ENCODE results near the gene NTHL1. TPM values are rescaled to one million over a fixed set of nuclear protein-coding genes. Genes with fewer than 3 reads are reported as not detected.

The NTHL1 gene
- total and polyA plus RNA-seq, 2 experiments from 2014 or later = 84.6 to 87.9 TPM

DNA sequence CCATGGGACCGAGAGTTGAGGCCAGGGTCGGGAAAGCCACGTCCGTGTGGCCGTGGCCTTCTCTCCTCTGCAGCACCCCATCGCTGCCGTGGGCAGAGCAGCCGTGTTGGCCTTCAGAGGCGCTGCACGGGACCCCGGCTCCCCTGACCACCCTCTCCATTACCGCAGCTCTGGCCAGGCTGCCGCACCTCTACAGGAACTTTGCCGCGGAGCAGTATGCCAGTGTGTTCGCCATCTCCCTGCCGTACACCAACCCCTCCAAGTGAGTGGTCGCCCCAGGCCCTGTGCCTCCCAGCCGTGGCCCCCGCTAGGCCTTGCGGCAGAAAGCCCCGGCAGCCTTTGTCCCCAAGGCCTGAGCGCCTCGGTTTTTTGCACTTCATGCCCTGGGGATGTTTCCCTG, 28.0 kb upstream of the NTHL1 start (continued):
- TF ChIP-seq, protein P1, sequence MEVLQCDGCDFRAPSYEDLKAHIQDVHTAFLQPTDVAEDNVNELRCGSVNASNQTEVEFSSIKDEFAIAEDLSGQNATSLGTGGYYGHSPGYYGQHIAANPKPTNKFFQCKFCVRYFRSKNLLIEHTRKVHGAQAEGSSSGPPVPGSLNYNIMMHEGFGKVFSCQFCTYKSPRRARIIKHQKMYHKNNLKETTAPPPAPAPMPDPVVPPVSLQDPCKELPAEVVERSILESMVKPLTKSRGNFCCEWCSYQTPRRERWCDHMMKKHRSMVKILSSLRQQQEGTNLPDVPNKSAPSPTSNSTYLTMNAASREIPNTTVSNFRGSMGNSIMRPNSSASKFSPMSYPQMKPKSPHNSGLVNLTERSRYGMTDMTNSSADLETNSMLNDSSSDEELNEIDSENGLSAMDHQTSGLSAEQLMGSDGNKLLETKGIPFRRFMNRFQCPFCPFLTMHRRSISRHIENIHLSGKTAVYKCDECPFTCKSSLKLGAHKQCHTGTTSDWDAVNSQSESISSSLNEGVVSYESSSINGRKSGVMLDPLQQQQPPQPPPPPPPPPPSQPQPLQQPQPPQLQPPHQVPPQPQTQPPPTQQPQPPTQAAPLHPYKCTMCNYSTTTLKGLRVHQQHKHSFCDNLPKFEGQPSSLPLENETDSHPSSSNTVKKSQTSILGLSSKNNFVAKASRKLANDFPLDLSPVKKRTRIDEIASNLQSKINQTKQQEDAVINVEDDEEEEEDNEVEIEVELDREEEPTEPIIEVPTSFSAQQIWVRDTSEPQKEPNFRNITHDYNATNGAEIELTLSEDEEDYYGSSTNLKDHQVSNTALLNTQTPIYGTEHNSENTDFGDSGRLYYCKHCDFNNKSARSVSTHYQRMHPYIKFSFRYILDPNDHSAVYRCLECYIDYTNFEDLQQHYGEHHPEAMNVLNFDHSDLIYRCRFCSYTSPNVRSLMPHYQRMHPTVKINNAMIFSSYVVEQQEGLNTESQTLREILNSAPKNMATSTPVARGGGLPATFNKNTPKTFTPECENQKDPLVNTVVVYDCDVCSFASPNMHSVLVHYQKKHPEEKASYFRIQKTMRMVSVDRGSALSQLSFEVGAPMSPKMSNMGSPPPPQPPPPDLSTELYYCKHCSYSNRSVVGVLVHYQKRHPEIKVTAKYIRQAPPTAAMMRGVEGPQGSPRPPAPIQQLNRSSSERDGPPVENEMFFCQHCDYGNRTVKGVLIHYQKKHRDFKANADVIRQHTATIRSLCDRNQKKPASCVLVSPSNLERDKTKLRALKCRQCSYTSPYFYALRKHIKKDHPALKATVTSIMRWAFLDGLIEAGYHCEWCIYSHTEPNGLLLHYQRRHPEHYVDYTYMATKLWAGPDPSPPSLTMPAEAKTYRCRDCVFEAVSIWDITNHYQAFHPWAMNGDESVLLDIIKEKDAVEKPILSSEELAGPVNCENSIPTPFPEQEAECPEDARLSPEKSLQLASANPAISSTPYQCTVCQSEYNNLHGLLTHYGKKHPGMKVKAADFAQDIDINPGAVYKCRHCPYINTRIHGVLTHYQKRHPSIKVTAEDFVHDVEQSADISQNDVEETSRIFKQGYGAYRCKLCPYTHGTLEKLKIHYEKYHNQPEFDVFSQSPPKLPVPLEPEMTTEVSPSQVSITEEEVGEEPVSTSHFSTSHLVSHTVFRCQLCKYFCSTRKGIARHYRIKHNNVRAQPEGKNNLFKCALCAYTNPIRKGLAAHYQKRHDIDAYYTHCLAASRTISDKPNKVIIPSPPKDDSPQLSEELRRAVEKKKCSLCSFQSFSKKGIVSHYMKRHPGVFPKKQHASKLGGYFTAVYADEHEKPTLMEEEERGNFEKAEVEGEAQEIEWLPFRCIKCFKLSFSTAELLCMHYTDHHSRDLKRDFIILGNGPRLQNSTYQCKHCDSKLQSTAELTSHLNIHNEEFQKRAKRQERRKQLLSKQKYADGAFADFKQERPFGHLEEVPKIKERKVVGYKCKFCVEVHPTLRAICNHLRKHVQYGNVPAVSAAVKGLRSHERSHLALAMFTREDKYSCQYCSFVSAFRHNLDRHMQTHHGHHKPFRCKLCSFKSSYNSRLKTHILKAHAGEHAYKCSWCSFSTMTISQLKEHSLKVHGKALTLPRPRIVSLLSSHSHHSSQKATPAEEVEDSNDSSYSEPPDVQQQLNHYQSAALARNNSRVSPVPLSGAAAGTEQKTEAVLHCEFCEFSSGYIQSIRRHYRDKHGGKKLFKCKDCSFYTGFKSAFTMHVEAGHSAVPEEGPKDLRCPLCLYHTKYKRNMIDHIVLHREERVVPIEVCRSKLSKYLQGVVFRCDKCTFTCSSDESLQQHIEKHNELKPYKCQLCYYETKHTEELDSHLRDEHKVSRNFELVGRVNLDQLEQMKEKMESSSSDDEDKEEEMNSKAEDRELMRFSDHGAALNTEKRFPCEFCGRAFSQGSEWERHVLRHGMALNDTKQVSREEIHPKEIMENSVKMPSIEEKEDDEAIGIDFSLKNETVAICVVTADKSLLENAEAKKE (CRISPR knock-in tag; IDR thresholded peaks at IDR 0.05) = no peak
- TF ChIP-seq ETS1 (IDR thresholded peaks at IDR 0.05) = no peak

DNA sequence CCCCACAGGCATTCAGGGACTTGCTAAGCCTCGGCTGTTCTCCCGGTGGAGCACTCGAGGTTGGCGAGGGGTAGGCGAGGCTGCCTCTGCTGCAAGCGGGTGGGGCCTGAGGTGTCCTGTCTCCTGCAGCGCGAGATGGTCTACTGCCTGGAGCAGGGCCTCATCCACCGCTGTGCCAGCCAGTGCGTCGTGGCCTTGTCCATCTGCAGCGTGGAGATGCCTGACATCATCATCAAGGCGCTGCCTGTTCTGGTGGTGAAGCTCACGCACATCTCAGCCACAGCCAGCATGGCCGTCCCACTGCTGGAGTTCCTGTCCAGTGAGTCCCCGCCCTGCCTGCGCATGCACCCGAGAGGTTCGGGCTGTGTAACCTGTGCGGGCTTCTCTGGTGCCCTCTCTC, 26.4 kb upstream of the NTHL1 start:
- H3K9me2 ChIP-seq (ENCODE audit: insufficient read depth) = no peaks in the 10 kb centered on the region
- no peak overlapping the region for H3K4me3 ChIP-seq
- Mint-ChIP-seq H3K4me3 (no peak overlapping the region), H3K27me3 (ENCODE audit: insufficient read depth, low read depth, poor library complexity) (peaks cover 1% of the 10 kb centered on the region), H3K4me1 (no peaks in the 10 kb centered on the region), H3K27ac (no peak overlapping the region), H3K36me3 (ENCODE audit: low read depth) (peaks cover 12% of the 10 kb centered on the region), H3K9me3 (no peaks in the 10 kb centered on the region)
- no peak for ATAC-seq
- no peaks in the 10 kb centered on the region for H3K27me3 ChIP-seq (ENCODE audit: insufficient read depth)
- H3K27ac ChIP-seq (ENCODE audit: low read depth) = no peak overlapping the region
- no peak overlapping the region for H3K4me2 ChIP-seq
- no peak for TF ChIP-seq JUNB (IDR thresholded peaks at IDR 0.05; ENCODE audit: unreplicated experiment)
- TF ChIP-seq EZH2phosphoT487 (IDR thresholded peaks at IDR 0.05; ENCODE audit: unreplicated experiment) = no peak
- TF ChIP-seq ZNF331 (CRISPR knock-in tag; IDR thresholded peaks at IDR 0.05; ENCODE audit: low read depth) = no peak
- TF ChIP-seq, protein P1 (CRISPR knock-in tag; IDR thresholded peaks at IDR 0.05) = no peak
- no peak for TF ChIP-seq CREB1 (CRISPR knock-in tag; IDR thresholded peaks at IDR 0.05; ENCODE audit: low read depth)
- H3F3A ChIP-seq (replicated peaks; ENCODE audit: low read depth) = no peaks in the 10 kb centered on the region
- H4K20me1 ChIP-seq (replicated peaks; ENCODE audit: insufficient read depth) = no peaks in the 10 kb centered on the region; the same call in 1 of the 2 replicates
- no peak for DNase-seq (ENCODE audit: low spot score)
- no peaks in the 10 kb centered on the region; the same call in 1 of the 2 replicates for H3K36me3 ChIP-seq (ENCODE audit: insufficient read depth)
- no peaks in the 10 kb centered on the region for H3K4me1 ChIP-seq (ENCODE audit: insufficient read depth)
- no peaks in the 10 kb centered on the region for H3K79me2 ChIP-seq (replicated peaks; ENCODE audit: insufficient read depth)
- no peak overlapping the region for H2AFZ ChIP-seq

All from GM23338 (cell line).